HG03571 (cell line): ENCODE measurements around the gene RTN4R.

ENCODE experiments used
- ATAC-seq: cut with Tn5 transposase; IDR thresholded peaks from one replicate; pipeline ENCODE4 v1.9.1; 2021; ENCODE audit not compliant: unreplicated experiment

RTN4R gene

DNA sequence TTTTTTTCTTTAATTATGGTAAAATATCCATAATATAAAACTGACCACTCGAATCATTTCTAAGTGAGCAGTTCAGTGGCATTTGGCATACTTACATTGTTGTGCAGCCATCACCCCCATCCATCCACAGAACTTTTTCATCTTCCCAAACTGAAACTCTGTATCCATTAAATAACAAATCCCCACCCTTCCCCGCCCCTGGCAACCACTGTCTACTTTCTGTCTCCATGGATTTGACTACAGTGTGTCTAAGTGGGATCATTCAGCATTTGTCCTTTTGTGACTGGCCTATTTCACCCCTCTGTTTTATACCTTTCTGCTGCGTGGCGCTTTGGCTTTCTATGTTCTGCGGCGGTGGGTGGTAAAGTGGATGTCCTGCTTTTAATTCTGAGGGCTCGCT is 49.1 kb downstream of the RTN4R start:
- no peak for ATAC-seq

GRCh38 chr22:20218326-20218872 is 49.7 kb downstream of the RTN4R start:
- no peak for ATAC-seq

- no peak for ATAC-seq
Measured at GRCh38 chr22:20217563-20217962, 50.6 kb downstream of the RTN4R start.

- no peak for ATAC-seq
Measured at GRCh38 chr22:20216863-20217499, 51.1 kb downstream of the RTN4R start.

DNA sequence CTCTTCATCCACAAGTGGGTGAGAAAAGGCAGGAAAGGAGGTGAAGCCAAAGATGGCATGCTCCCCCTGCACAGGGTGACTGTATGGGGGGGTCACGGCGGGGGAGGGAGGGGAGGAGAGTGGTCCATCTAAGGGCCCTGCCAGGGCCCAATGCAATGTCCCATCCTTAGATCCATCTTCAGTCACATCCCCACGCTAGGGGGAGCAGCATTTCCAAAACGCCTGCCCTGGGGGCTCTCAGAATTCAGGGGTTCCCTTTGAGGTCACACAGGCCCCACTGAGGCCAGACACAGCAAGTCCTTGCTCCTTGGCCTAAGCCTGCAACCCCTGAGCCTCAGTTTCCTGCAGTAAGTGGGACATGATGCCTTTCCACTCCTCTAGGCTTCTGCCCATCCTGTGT is 52.4 kb downstream of the RTN4R start:
- no peak for ATAC-seq

- ATAC-seq = no peak
Measured at GRCh38 chr22:20214853-20215252, 53.3 kb downstream of the RTN4R start.

DNA sequence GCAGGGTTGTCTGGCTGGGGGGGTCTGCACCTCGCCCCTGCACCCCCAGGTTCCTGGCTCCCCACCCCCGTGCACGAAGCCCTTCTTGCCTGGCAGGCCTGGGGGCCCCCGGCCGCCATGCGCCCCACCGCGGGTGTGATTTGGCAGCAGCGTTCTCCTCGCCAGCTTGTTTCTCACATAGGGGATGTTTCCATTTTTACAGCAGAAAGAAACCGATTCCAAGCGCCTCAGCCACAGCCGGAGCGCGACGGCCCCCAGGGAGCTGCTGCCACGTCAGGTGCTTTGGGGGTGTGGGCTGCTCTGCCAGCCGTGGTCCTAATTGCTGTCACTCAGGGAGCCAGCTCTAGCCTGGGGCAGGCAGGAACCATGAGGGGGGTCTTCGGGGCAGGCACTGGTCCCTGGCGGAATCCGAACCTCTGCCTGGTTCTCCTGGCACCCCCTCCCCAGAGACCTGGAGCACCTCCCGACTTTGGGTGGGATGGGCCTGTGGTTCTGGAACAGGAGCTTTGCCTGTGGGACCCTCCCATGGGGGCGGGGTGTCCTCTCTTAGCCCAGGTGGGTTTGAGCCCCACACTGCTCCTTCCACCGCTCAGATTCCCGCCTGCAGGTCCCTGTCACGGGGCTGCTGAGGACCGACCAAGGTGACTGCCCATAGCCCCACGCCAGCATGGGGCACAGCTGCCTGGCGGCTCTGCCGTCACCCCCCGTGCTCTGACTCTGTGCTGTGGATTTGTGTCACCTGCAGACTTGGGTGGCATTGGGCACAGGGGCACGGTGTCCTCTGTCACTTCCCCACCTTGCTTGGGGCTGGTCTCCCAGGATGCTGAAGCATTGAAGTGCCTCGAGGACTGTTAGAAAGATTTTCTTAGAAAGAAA is 54.0 kb downstream of the RTN4R start:
- ATAC-seq = no peak

- no peak for ATAC-seq
Measured at GRCh38 chr22:20212754-20213699, 55.1 kb downstream of the RTN4R start.

- ATAC-seq = no peak
Measured at GRCh38 chr22:20211997-20212753, 55.9 kb downstream of the RTN4R start.

DNA sequence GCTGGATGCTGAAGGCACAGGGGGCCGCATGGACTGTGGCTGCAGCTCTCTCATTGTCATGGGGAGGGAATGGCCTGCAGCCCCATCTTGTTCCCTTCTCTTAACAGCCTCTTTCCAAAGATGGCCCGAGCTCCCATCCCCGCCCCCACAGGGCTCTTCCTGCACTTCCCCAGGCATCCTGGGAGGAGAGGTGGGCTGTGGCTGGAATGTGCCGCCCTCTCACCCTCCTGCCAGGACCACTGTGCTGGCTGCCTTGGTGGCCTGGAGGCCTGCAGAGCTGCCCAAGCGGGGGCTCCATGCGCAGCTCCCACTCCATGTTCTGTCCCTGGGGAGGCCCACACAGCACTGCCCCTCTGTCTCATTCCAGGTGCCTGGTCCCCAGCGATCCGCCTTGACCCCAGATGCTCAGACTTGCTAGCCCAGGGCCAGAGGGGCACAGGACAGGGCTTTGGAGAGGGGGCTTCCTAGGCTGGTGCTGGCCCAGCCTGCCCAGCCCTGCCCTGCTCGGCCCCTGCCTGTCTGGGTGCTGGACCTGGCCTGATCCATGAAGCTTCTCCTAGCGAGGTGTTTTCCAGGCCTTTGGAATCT is 56.6 kb downstream of the RTN4R start:
- ATAC-seq = no peak

- no peak for ATAC-seq
Measured at GRCh38 chr22:20210473-20211059, 57.6 kb downstream of the RTN4R start.

- ATAC-seq = no peak
Measured at GRCh38 chr22:20209761-20210250, 58.3 kb downstream of the RTN4R start.

DNA sequence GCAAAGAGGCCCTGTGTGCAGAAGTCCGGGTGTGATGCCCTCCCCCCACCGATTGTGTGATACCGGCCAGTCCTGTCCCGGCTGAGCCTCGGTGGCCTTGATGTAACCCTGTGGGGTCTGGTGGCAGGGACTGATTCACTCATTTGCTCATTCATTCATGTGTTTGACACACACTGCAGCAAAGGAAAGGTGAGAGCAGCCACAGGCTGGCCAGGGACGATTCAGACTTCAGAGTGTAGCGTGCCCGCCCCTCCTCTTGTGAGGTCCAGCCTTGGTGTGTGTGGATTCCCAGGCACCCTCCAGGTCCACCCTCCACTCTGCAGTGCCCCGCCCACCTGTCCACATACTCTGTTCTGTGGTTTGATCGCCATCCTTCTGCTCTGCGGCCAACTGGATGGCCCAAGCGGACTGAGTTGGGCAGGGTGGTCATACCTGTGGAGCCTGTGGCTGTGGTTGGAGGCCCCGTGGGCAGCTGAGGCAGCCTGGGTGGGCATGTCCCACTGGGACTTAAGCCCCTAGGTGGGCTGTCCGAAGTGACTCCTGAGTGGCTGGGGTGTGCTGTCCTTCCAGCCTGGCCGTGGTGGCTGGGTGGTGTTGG is 59.3 kb downstream of the RTN4R start:
- ATAC-seq = no peak

GRCh38 chr22:20207277-20208025 is 60.7 kb downstream of the RTN4R start:
- ATAC-seq = no peak

DNA sequence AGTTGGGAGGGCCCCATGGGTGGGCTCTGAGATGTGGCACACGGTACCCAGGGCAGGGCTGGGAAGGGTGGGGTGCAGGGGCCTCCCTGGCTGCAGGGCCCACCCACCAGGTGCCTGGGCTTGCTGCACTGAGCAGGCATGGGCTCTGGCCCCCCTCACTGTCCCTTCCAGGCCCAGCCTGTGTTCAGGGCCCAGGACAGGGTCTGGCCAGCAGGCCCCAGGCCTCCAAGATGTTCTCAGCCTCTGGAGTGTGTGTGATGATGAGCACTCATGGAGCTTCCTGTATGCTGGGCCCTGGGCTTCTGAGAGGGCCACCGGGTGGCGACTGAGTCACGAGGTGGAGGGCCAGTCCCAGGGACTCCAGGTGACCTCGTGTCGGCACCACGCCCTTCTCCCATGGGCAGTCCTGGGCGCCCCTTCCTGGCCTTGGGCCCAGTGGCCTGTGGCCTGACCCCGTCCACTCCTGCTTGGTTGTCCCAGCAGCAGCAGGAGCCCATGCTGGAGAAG is 61.4 kb downstream of the RTN4R start:
- peak; percentile 3 for ATAC-seq

GRCh38 chr22:20205964-20206708 is 62.0 kb downstream of the RTN4R start:
- ATAC-seq = peak; percentile 54

DNA sequence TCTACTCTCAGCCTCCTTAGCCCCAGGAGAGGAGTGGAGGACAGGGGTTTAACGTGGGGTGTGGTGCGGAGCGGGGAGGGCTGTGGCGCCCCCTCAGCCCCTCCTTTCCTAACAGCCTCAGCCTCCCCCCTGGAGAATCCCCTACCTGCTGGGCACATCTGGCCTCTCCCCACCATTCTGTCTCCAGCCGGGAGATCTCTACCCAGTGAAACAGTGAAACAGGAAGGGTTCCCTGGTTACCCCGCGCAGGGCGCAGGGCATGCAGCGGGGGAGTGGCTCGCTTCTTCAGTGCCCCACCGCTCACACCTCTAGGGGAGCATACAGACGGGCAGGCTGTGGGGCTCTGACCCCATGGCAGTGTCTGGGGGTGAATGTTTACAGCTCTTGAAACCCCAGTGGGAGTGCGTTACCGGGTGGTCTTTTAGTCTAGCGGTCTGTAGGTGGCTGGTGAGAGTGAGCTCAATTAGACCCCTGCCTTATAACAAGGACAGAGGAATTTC is 62.6 kb downstream of the RTN4R start:
- no peak for ATAC-seq
